Type B pancreatic cell (in vitro differentiated cells): Measurements from ENCODE around the gene CARM1. TPM values are rescaled to one million over a fixed set of nuclear protein-coding genes. Genes with fewer than 3 reads are reported as not detected.

Experiments used
- DNase-seq: peaks from one replicate; pipeline ENCODE4 v3.0.0; 2021; ENCODE audit warnings: mixed read lengths; ENCODE audit not compliant: unreplicated experiment; ENCODE audit errors: extremely low spot score
- H3K27ac Mint-ChIP-seq: 2 replicates; pipeline ENCODE4 v1.8.0; 2021; ENCODE audit warnings: mild to moderate bottlenecking, mixed read lengths
- H3K27me3 Mint-ChIP-seq: 2 replicates; pipeline ENCODE4 v1.8.0; 2021; ENCODE audit warnings: mixed read lengths
- H3K36me3 Mint-ChIP-seq: 2 replicates; pipeline ENCODE4 v1.8.0; 2021; ENCODE audit warnings: mixed read lengths
- H3K4me1 Mint-ChIP-seq: one replicate; pipeline ENCODE4 v1.8.0; 2021; ENCODE audit warnings: mixed read lengths; ENCODE audit not compliant: unreplicated experiment
- H3K4me3 Mint-ChIP-seq: 2 replicates; pipeline ENCODE4 v1.8.0; 2021; ENCODE audit warnings: mild to moderate bottlenecking, mixed read lengths
- H3K9me3 Mint-ChIP-seq: 2 replicates; pipeline ENCODE4 v1.8.0; 2021; ENCODE audit warnings: mixed read lengths
- CTCF ChIP-seq: fragments of 200-600 bp; sonication (generic); conservative IDR thresholded peaks from 2 replicates; pipeline ENCODE4 v1.5.0; 2021; ENCODE audit warnings: antibody characterized with exemption, mild to moderate bottlenecking
- total RNA-seq: library from RNA; stranded (reverse); gene quantifications from 2 replicates; pipeline ENCODE4 v1.2.1, GENCODE V29; 2021; ENCODE audit warnings: low replicate concordance

Gene CARM1
- total RNA-seq, 1 donor from 2014 or later, result 81.9 TPM

DNA sequence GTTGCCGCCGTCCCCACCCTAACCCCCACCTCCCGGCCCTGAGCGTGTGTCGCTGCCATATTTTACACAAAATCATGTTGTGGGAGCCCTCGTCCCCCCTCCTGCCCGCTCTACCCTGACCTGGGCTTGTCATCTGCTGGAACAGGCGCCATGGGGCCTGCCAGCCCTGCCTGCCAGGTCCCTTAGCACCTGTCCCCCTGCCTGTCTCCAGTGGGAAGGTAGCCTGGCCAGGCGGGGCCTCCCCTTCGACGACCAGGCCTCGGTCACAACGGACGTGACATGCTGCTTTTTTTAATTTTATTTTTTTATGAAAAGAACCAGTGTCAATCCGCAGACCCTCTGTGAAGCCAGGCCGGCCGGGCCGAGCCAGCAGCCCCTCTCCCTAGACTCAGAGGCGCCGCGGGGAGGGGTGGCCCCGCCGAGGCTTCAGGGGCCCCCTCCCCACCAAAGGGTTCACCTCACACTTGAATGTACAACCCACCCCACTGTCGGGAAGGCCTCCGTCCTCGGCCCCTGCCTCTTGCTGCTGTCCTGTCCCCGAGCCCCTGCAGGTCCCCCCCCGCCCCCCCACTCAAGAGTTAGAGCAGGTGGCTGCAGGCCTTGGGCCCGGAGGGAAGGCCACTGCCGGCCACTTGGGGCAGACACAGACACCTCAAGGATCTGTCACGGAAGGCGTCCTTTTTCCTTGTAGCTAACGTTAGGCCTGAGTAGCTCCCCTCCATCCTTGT lies 50.7 kb downstream of the CARM1 start:
- DNase-seq, result no peak
- Mint-ChIP-seq H3K9me3 (no peaks in the 10 kb centered on the region), H3K4me1 (peaks cover under 1% of the 10 kb centered on the region), H3K36me3 (peaks cover 7% of the 10 kb centered on the region), H3K27ac (peak overlapping the region; percentile 72), H3K27me3 (no peaks in the 10 kb centered on the region), H3K4me3 (no peak overlapping the region)
- no peak for TF ChIP-seq CTCF

GRCh38 chr19:10922638-10923014 lies 51.3 kb downstream of the CARM1 start:
- Mint-ChIP-seq H3K4me3 (no peak overlapping the region), H3K9me3 (no peaks in the 10 kb centered on the region), H3K27ac (peak overlapping the region; percentile 64), H3K36me3 (peaks cover 7% of the 10 kb centered on the region), H3K27me3 (no peaks in the 10 kb centered on the region), H3K4me1 (peaks cover 6% of the 10 kb centered on the region)
- TF ChIP-seq CTCF, result no peak
- no peak for DNase-seq

GRCh38 chr19:10923260-10924112 lies 52.1 kb downstream of the CARM1 start:
- Mint-ChIP-seq H3K27ac (peak overlapping the region; percentile 39), H3K27me3 (no peaks in the 10 kb centered on the region), H3K4me3 (no peak overlapping the region), H3K9me3 (no peaks in the 10 kb centered on the region), H3K36me3 (peaks cover 7% of the 10 kb centered on the region), H3K4me1 (peaks cover 9% of the 10 kb centered on the region)
- no peak for DNase-seq
- TF ChIP-seq CTCF, result no peak

DNA sequence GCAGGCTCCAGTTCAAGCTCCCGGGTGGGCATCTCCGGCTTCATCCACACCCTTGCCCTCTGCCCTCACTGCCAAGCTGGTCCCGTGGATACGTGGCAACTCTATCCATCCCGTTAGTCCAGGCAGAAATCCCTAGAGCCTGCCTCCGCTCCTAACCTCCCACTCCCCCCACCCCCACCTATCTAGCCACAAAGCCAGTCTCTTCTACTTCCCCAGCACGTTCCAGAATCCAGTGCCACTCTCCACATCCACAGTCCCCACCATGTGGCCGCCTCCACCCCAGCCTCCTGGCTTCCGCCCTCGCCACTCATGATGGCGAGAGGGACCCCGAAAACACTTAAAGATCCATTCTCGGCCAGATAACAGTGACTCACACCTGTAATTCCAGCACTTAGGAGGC lies 53.2 kb downstream of the CARM1 start:
- H3K4me3 Mint-ChIP-seq, result no peak overlapping the region
- DNase-seq, result no peak
- no peak for TF ChIP-seq CTCF
- H3K9me3 Mint-ChIP-seq, result no peaks in the 10 kb centered on the region
- no peaks in the 10 kb centered on the region for H3K27me3 Mint-ChIP-seq
- H3K4me1 Mint-ChIP-seq, result peaks cover 9% of the 10 kb centered on the region
- H3K27ac Mint-ChIP-seq, result peak overlapping the region; percentile 76
- peaks cover 7% of the 10 kb centered on the region for H3K36me3 Mint-ChIP-seq

GRCh38 chr19:10927730-10928562 lies 56.6 kb downstream of the CARM1 start:
- H3K9me3 Mint-ChIP-seq, result no peaks in the 10 kb centered on the region
- H3K27ac Mint-ChIP-seq, result peak overlapping the region; percentile 94
- no peaks in the 10 kb centered on the region for H3K27me3 Mint-ChIP-seq
- H3K4me3 Mint-ChIP-seq, result peak overlapping the region; percentile 96
- DNase-seq, result no peak
- TF ChIP-seq CTCF, result no peak
- H3K4me1 Mint-ChIP-seq, result peaks cover 9% of the 10 kb centered on the region
- H3K36me3 Mint-ChIP-seq, result peaks cover 7% of the 10 kb centered on the region
